ENCODE results near the gene CHMP4A. TPM values are rescaled to one million over a fixed set of nuclear protein-coding genes. Genes with fewer than 3 reads are reported as not detected.

CHMP4A gene
- total RNA-seq, 1 donor from 2014 or later = 34.3 TPM

- peak within 1 kb of the TSS; percentile 79 for H3K27ac Mint-ChIP-seq (ENCODE audit: unreplicated experiment)
- no peak for TF ChIP-seq CTCF (IDR thresholded peaks at IDR 0.05; ENCODE audit: unreplicated experiment)
- H3K4me3 Mint-ChIP-seq (ENCODE audit: unreplicated experiment) = peak within 1 kb of the TSS; percentile 90
- peaks cover 24% of the 10 kb centered on the region for H3K27me3 Mint-ChIP-seq (ENCODE audit: unreplicated experiment)
- peaks cover 11% of the 10 kb centered on the region for H3K4me1 Mint-ChIP-seq (ENCODE audit: unreplicated experiment)
- no peaks in the 10 kb centered on the region for H3K9me3 Mint-ChIP-seq (ENCODE audit: unreplicated experiment)
- peaks cover 34% of the 10 kb centered on the region for H3K36me3 Mint-ChIP-seq (ENCODE audit: low read depth, unreplicated experiment)
- peak; percentile 88 for DNase-seq (ENCODE audit: low spot score)
Observed at GRCh38 chr14:24188251-24189058, 24.8 kb downstream of the CHMP4A start, which contains the start of gene IPO4. IPO4 (minus strand) TSS chr14:24188816; CDS start chr14:24188787, 29 bp downstream.

GRCh38 chr14:24187539-24187915, 25.8 kb downstream of the CHMP4A start:
- no peak for DNase-seq (ENCODE audit: low spot score)
- Mint-ChIP-seq H3K4me1 (ENCODE audit: unreplicated experiment) (peaks cover 13% of the 10 kb centered on the region), H3K27ac (ENCODE audit: unreplicated experiment) (no peak overlapping the region), H3K9me3 (ENCODE audit: unreplicated experiment) (no peaks in the 10 kb centered on the region), H3K4me3 (ENCODE audit: unreplicated experiment) (peak overlapping the region; percentile 90), H3K36me3 (ENCODE audit: low read depth, unreplicated experiment) (peaks cover 33% of the 10 kb centered on the region), H3K27me3 (ENCODE audit: unreplicated experiment) (peaks cover 22% of the 10 kb centered on the region)
- TF ChIP-seq CTCF (IDR thresholded peaks at IDR 0.05; ENCODE audit: unreplicated experiment) = no peak

- no peaks in the 10 kb centered on the region for H3K9me3 Mint-ChIP-seq (ENCODE audit: unreplicated experiment)
- peaks cover 20% of the 10 kb centered on the region for H3K27me3 Mint-ChIP-seq (ENCODE audit: unreplicated experiment)
- no peak overlapping the region for H3K27ac Mint-ChIP-seq (ENCODE audit: unreplicated experiment)
- no peak for DNase-seq (ENCODE audit: low spot score)
- peaks cover 14% of the 10 kb centered on the region for H3K4me1 Mint-ChIP-seq (ENCODE audit: unreplicated experiment)
- H3K36me3 Mint-ChIP-seq (ENCODE audit: low read depth, unreplicated experiment) = peaks cover 33% of the 10 kb centered on the region
- TF ChIP-seq CTCF (IDR thresholded peaks at IDR 0.05; ENCODE audit: unreplicated experiment) = no peak
- peak overlapping the region; percentile 73 for H3K4me3 Mint-ChIP-seq (ENCODE audit: unreplicated experiment)
Observed at GRCh38 chr14:24186831-24187538, 26.3 kb downstream of the CHMP4A start.

- DNase-seq (ENCODE audit: low spot score) = no peak
- H3K27me3 Mint-ChIP-seq (ENCODE audit: unreplicated experiment) = peaks cover 23% of the 10 kb centered on the region
- no peaks in the 10 kb centered on the region for H3K9me3 Mint-ChIP-seq (ENCODE audit: unreplicated experiment)
- no peak overlapping the region for H3K27ac Mint-ChIP-seq (ENCODE audit: unreplicated experiment)
- no peak for TF ChIP-seq CTCF (IDR thresholded peaks at IDR 0.05; ENCODE audit: unreplicated experiment)
- H3K36me3 Mint-ChIP-seq (ENCODE audit: low read depth, unreplicated experiment) = peaks cover 31% of the 10 kb centered on the region
- no peak overlapping the region for H3K4me3 Mint-ChIP-seq (ENCODE audit: unreplicated experiment)
- H3K4me1 Mint-ChIP-seq (ENCODE audit: unreplicated experiment) = peaks cover 18% of the 10 kb centered on the region
Observed at GRCh38 chr14:24185741-24186140, 27.5 kb downstream of the CHMP4A start.

GRCh38 chr14:24185026-24185425, 28.3 kb downstream of the CHMP4A start:
- Mint-ChIP-seq H3K4me1 (ENCODE audit: unreplicated experiment) (peaks cover 19% of the 10 kb centered on the region), H3K4me3 (ENCODE audit: unreplicated experiment) (no peak overlapping the region), H3K9me3 (ENCODE audit: unreplicated experiment) (no peaks in the 10 kb centered on the region), H3K27me3 (ENCODE audit: unreplicated experiment) (peaks cover 25% of the 10 kb centered on the region), H3K27ac (ENCODE audit: unreplicated experiment) (no peak overlapping the region), H3K36me3 (ENCODE audit: low read depth, unreplicated experiment) (peaks cover 32% of the 10 kb centered on the region)
- no peak for TF ChIP-seq CTCF (IDR thresholded peaks at IDR 0.05; ENCODE audit: unreplicated experiment)
- no peak for DNase-seq (ENCODE audit: low spot score)
